Measurements from ENCODE around the gene TIGAR.

TIGAR gene

GRCh38 chr12:4303750-4304149, 17.3 kb upstream of the TIGAR start:
- Mint-ChIP-seq H3K4me3 (no peak overlapping the region), H3K36me3 (peaks cover 81% of the 10 kb centered on the region), H3K9me3 (no peaks in the 10 kb centered on the region), H3K27me3 (no peaks in the 10 kb centered on the region), H3K4me1 (no peaks in the 10 kb centered on the region), H3K27ac (no peak overlapping the region)
- DNase-seq = no peak
- CTCF ChIA-PET = interaction anchor here (0.7 to 1.0 kb wide), 2 partner anchors 9 to 27 kb away, joined by 3 read pairs; no protein-coding TSS in a partner anchor

GRCh38 chr12:4307593-4308333, 13.2 kb upstream of the TIGAR start:
- H3K36me3 Mint-ChIP-seq = peaks cover 60% of the 10 kb centered on the region
- DNase-seq = no peak
- CTCF ChIA-PET = no interaction called here
- no peaks in the 10 kb centered on the region for H3K27me3 Mint-ChIP-seq
- peaks cover 4% of the 10 kb centered on the region for H3K4me1 Mint-ChIP-seq
- H3K27ac Mint-ChIP-seq = no peak overlapping the region
- H3K9me3 Mint-ChIP-seq = no peaks in the 10 kb centered on the region
- no peak overlapping the region for H3K4me3 Mint-ChIP-seq

- peaks cover 4% of the 10 kb centered on the region for H3K4me1 Mint-ChIP-seq
- H3K4me3 Mint-ChIP-seq = no peak overlapping the region
- no peaks in the 10 kb centered on the region for H3K9me3 Mint-ChIP-seq
- peaks cover 54% of the 10 kb centered on the region for H3K36me3 Mint-ChIP-seq
- no peaks in the 10 kb centered on the region for H3K27me3 Mint-ChIP-seq
- CTCF ChIA-PET = interaction anchor here (0.6 kb wide), 1 partner anchor 541 kb away, joined by 3 read pairs; no protein-coding TSS in a partner anchor
- no peak for DNase-seq
- H3K27ac Mint-ChIP-seq = no peak overlapping the region
These were observed 12.6 kb upstream of the TIGAR start for GRCh38 chr12:4308334-4308950.

- Mint-ChIP-seq H3K9me3 (no peaks in the 10 kb centered on the region), H3K27me3 (no peaks in the 10 kb centered on the region), H3K27ac (no peak overlapping the region), H3K4me1 (peaks cover 4% of the 10 kb centered on the region), H3K36me3 (peaks cover 29% of the 10 kb centered on the region), H3K4me3 (no peak overlapping the region)
- CTCF ChIA-PET = no interaction called here
- DNase-seq = no peak
These were observed 9.2 kb upstream of the TIGAR start for GRCh38 chr12:4311776-4312175.

- Mint-ChIP-seq H3K9me3 (no peaks in the 10 kb centered on the region), H3K27ac (no peak overlapping the region), H3K4me1 (peaks cover 4% of the 10 kb centered on the region), H3K27me3 (no peaks in the 10 kb centered on the region), H3K36me3 (peaks cover 25% of the 10 kb centered on the region), H3K4me3 (no peak overlapping the region)
- CTCF ChIA-PET = no interaction called here
- DNase-seq = no peak
These were observed 8.8 kb upstream of the TIGAR start for GRCh38 chr12:4312251-4312650.

GRCh38 chr12:4320497-4320852, 538 bp upstream of the TIGAR start:
- CTCF ChIA-PET = no interaction called here
- DNase-seq = no peak
- Mint-ChIP-seq H3K4me3 (peak overlapping the region; percentile 97), H3K27ac (peak overlapping the region; percentile 94), H3K27me3 (no peaks in the 10 kb centered on the region), H3K9me3 (no peaks in the 10 kb centered on the region), H3K4me1 (peaks cover 43% of the 10 kb centered on the region), H3K36me3 (peaks cover 7% of the 10 kb centered on the region)

- H3K27ac Mint-ChIP-seq = no peak overlapping the region
- peak overlapping the region; percentile 97 for H3K4me3 Mint-ChIP-seq
- no peak for DNase-seq
- CTCF ChIA-PET = interaction anchor here (0.5 to 2.3 kb wide), 4 partner anchors 46 to 540 kb away, joined by 3 to 6 read pairs (median 3); no protein-coding TSS in a partner anchor
- H3K36me3 Mint-ChIP-seq = peaks cover 13% of the 10 kb centered on the region
- H3K4me1 Mint-ChIP-seq = peaks cover 50% of the 10 kb centered on the region
- H3K9me3 Mint-ChIP-seq = no peaks in the 10 kb centered on the region
- no peaks in the 10 kb centered on the region for H3K27me3 Mint-ChIP-seq
These were observed 1.7 kb downstream of the TIGAR start for GRCh38 chr12:4322726-4323125.

GRCh38 chr12:4323396-4323795, 2.4 kb downstream of the TIGAR start:
- Mint-ChIP-seq H3K4me3 (peak overlapping the region; percentile 22), H3K9me3 (no peaks in the 10 kb centered on the region), H3K4me1 (peaks cover 50% of the 10 kb centered on the region), H3K36me3 (peaks cover 13% of the 10 kb centered on the region), H3K27me3 (no peaks in the 10 kb centered on the region), H3K27ac (no peak overlapping the region)
- no peak for DNase-seq
- CTCF ChIA-PET = interaction anchor here (0.7 kb wide), 1 partner anchor 327 kb away, joined by 3 read pairs; no protein-coding TSS in a partner anchor

GRCh38 chr12:4324366-4324765, 3.4 kb downstream of the TIGAR start:
- no peak for DNase-seq
- H3K36me3 Mint-ChIP-seq = peaks cover 15% of the 10 kb centered on the region
- H3K4me3 Mint-ChIP-seq = no peak overlapping the region
- H3K27ac Mint-ChIP-seq = no peak overlapping the region
- H3K27me3 Mint-ChIP-seq = no peaks in the 10 kb centered on the region
- CTCF ChIA-PET = no interaction called here
- H3K9me3 Mint-ChIP-seq = no peaks in the 10 kb centered on the region
- H3K4me1 Mint-ChIP-seq = peaks cover 47% of the 10 kb centered on the region

GRCh38 chr12:4325966-4326365, 5.0 kb downstream of the TIGAR start:
- H3K4me3 Mint-ChIP-seq = no peak overlapping the region
- CTCF ChIA-PET = no interaction called here
- peaks cover 36% of the 10 kb centered on the region for H3K4me1 Mint-ChIP-seq
- no peaks in the 10 kb centered on the region for H3K27me3 Mint-ChIP-seq
- H3K27ac Mint-ChIP-seq = no peak overlapping the region
- H3K9me3 Mint-ChIP-seq = no peaks in the 10 kb centered on the region
- H3K36me3 Mint-ChIP-seq = peaks cover 19% of the 10 kb centered on the region
- no peak for DNase-seq

GRCh38 chr12:4327293-4327692, 6.3 kb downstream of the TIGAR start:
- H3K4me3 Mint-ChIP-seq = no peak overlapping the region
- peaks cover 26% of the 10 kb centered on the region for H3K4me1 Mint-ChIP-seq
- H3K9me3 Mint-ChIP-seq = no peaks in the 10 kb centered on the region
- H3K36me3 Mint-ChIP-seq = peaks cover 21% of the 10 kb centered on the region
- H3K27ac Mint-ChIP-seq = no peak overlapping the region
- no peaks in the 10 kb centered on the region for H3K27me3 Mint-ChIP-seq
- CTCF ChIA-PET = interaction anchor here (1.0 kb wide), 1 partner anchor 50 kb away, joined by 3 read pairs; no protein-coding TSS in a partner anchor
- DNase-seq = no peak

GRCh38 chr12:4330203-4330602, 9.2 kb downstream of the TIGAR start:
- Mint-ChIP-seq H3K4me1 (peaks cover 7% of the 10 kb centered on the region), H3K9me3 (no peaks in the 10 kb centered on the region), H3K27me3 (no peaks in the 10 kb centered on the region), H3K36me3 (peaks cover 23% of the 10 kb centered on the region), H3K27ac (no peak overlapping the region), H3K4me3 (no peak overlapping the region)
- CTCF ChIA-PET = no interaction called here
- no peak for DNase-seq

- CTCF ChIA-PET = no interaction called here
- Mint-ChIP-seq H3K27ac (no peak overlapping the region), H3K9me3 (no peaks in the 10 kb centered on the region), H3K4me3 (no peak overlapping the region), H3K36me3 (peaks cover 28% of the 10 kb centered on the region), H3K4me1 (peaks cover 4% of the 10 kb centered on the region), H3K27me3 (no peaks in the 10 kb centered on the region)
- DNase-seq = no peak
These were observed 10.2 kb downstream of the TIGAR start for GRCh38 chr12:4331221-4331620.

GRCh38 chr12:4331842-4332241, 10.8 kb downstream of the TIGAR start:
- Mint-ChIP-seq H3K9me3 (no peaks in the 10 kb centered on the region), H3K36me3 (peaks cover 31% of the 10 kb centered on the region), H3K4me1 (peaks cover 2% of the 10 kb centered on the region), H3K27me3 (no peaks in the 10 kb centered on the region), H3K27ac (no peak overlapping the region), H3K4me3 (no peak overlapping the region)
- CTCF ChIA-PET = no interaction called here
- no peak for DNase-seq

GRCh38 chr12:4346931-4347330, 25.9 kb downstream of the TIGAR start:
- Mint-ChIP-seq H3K27ac (no peak overlapping the region), H3K27me3 (no peaks in the 10 kb centered on the region), H3K4me3 (no peak overlapping the region), H3K9me3 (peaks cover 8% of the 10 kb centered on the region), H3K4me1 (no peaks in the 10 kb centered on the region), H3K36me3 (peaks cover 43% of the 10 kb centered on the region)
- CTCF ChIA-PET = no interaction called here
- DNase-seq = no peak
